Amygdala (tissue), 56 donors: ENCODE measurements around the gene VIPR2.

Experiments
- DNase-seq, 56 donors: peaks; one replicate each; lab custom pipeline; 2025; lab: John Stamatoyannopoulos, UW

VIPR2 gene

DNA sequence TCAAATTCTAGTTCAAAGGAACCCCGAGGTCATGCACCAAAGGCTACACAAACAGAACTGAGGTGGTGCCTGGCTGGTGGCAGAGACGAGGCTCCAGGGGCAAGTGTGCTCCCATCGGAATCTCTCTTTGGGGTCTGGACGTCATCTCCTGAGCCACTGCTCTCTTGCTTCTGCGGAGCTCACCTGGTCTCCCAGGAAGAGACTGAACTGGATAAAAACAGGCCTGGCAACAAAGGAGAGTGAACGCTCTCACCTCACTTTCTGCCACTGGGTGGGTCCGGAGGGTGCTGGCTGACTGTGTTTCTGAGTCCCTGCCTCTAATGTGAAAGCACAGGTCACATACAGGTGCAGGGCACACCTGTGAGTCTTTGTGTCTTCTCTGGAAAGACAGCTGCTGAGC lies 22.4 kb downstream of the VIPR2 start:
- no peak for DNase-seq

DNA sequence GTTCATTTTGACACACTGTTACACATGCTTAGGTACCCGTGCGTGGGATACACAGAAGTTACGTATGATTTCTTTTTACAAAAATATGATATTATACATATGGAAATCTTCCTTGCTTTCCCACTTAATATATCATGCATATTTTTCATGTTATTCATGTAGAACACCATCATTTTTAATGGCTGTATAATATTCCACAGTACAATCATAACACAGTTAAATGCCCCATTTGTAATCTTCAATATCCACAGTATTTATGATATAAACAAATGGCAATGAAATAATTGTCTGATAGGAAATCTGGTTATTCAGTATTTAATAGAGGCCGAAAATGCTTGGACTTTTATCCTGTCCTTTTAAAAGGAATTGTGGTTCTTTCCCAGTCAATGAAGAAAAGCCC lies 23.2 kb downstream of the VIPR2 start:
- DNase-seq, result no peak

- no peak for DNase-seq
These were observed 23.6 kb downstream of the VIPR2 start for GRCh38 chr7:159121068-159121467.

- DNase-seq, result no peak
These were observed 24.1 kb downstream of the VIPR2 start for GRCh38 chr7:159120540-159120919.

- DNase-seq, result no peak
These were observed 24.7 kb downstream of the VIPR2 start for GRCh38 chr7:159119851-159120539.

GRCh38 chr7:159119026-159119741 lies 25.5 kb downstream of the VIPR2 start:
- no peak for DNase-seq

- no peak for DNase-seq
These were observed 26.0 kb downstream of the VIPR2 start for GRCh38 chr7:159118623-159119022.

GRCh38 chr7:159118197-159118595 lies 26.5 kb downstream of the VIPR2 start:
- no peak for DNase-seq

- no peak for DNase-seq
These were observed 27.1 kb downstream of the VIPR2 start for GRCh38 chr7:159117366-159118196.

DNA sequence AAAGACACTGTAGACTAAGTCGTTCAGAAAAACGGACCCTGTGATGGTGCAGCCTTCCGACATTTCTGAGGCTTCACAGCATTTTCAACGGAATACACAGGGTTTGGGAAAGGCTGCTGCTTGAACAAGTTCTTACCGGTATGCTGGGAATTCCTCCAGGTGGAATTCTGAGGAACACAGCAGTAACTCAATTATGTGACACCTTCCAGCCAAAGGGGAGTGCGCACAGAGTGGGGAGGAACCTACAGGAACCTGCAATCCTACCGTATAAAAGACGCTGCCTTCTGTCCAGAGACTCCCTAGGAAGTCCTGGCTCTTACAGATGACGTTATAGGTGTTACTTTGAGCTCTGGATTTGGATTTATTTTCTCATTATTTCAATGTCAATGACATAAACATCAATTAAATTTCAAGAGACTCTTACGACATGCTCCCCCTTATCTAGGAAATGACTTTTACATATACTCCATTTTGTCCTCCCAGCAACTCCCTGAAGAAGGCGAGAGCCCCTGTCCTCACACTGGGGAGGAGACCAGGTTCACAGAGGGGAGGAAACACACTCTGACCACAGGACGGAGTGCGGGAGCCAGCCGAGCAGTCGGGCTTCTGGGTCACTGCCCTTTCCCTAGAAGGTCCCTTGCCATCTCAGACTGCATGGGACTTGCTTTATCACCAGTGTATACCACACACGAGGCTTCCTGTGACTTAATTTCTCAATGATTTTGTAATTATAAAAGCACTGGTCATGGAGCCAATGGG lies 27.9 kb downstream of the VIPR2 start:
- no peak for DNase-seq

- DNase-seq, result no peak
These were observed 28.8 kb downstream of the VIPR2 start for GRCh38 chr7:159115601-159116501.

GRCh38 chr7:159114981-159115380 lies 29.7 kb downstream of the VIPR2 start:
- DNase-seq, result no peak

DNA sequence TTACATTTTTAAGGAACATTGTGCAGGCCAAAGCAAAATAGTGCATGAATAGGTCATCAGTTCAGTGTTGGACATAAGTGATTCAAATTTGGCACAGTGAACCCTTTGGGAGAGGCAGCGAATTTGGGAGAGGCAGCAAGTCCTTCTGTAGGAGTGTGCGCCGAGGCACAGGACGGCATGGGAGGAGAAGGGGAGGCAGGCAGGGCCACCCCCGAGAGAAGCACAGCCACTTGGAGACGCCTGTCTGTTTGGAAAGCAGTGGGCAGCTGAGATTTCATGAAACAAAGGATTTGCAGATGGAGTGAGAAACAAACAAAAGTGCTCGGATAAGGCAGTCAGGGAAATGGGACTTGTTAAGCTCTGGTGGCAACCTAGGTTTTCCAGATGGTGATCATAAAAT lies 30.6 kb downstream of the VIPR2 start:
- no peak for DNase-seq

DNA sequence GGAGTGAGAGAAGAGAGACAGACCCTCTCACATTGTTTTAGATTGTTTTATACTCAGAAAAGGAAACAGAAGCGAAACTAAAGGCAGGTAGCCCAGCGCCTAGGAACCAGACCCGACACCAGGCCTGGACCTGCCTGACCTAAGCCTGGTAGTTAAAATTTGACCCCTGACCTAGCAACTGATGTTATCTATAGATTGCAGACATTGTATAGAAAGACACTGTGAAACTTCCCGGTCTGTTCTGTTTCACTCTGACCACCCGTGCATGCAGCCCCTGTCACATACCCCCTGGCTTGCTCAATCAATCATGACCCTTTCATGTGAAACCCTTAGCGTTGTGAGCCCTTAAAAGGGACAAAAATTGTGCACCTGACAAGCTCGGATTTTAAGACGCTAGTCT lies 31.6 kb downstream of the VIPR2 start:
- DNase-seq, result no peak

DNA sequence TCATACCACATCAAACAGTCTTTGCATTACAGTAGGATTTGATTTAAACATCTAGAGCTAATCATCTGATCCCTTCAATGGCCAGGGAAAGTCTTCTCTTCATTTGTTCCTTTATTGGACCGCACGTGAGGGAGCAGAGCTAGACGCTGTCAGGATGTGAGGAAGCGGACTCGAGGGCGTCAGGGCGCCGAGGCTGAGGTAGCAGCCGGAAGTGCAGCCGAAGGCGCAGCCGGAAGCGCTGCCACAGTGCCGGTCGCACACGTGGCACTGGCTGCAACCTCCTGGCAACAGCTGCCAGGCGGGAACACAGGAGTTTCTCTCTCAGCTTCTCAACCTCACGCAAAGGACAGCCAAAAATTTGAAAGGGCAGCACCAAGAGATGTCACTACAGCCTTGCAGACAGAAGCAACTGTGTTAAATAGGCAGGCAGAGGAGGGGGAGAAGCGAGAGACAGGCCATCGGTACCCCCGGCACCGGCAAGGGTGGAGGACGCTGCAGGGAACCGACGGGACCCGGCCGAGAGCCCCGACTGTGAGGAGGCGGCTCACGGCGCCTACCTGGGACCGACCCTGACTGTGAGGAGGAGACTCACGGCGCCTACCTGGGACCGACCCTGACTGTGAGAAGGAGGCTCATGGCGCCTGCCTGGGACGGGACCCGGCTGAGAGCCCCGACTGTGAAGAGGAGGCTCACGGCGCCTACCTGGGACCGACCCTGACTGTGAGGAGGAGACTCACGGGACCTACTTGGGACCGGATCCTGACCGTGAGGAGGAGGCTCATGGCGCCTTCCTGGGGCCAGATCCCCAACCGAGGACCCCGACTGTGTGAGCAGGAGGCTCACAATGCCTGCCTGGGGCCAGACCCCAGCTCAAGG lies 32.3 kb downstream of the VIPR2 start:
- no peak for DNase-seq

DNA sequence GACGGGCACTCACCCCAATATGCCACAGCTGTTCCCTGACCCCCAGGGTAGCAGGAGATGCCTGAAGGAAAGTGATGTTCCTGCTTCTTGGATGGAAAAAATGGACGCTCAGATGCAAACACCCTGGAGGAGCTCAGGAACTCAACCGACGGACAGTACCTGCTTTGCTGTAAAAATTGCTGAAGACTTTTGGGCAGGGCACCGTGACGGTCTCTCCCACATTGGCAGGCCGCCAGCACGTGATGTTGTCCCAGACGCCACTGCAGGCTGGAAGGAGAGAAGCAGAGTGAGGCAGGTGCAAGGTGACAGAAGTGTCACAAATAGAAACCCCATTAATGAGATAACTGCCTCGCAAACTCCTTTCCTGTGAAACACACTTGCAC lies 35.0 kb downstream of the VIPR2 start:
- DNase-seq, result no peak

- DNase-seq, result no peak
These were observed 35.6 kb downstream of the VIPR2 start for GRCh38 chr7:159108941-159109652.

DNA sequence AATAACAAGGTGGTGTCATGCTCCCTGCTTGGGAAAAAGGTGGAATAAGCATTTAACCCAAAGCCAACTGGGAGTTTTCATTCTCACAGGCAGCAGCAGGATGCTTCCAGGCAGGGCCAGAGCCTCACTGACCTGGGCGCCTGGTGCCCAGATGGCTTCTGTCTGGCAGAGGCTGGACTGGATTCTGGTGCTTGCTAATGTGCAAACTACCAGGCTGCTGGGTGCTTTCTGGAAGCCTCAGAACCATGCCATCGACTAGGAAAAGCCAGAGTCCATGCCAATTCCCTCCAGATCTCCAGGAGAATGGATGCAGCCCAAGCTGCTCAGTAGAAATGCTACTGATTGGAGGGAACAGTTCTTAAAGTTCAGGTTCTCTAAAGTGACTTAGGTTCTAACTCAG lies 36.2 kb downstream of the VIPR2 start:
- DNase-seq, result no peak
